Neuron (in vitro differentiated cells): Measurements from ENCODE around the gene XXYLT1.
"Not testable (repeated sequence)": the region's sequence is repeated elsewhere in the genome, so short reads cannot be mapped to it uniquely, and the experiment has no call there.

Source experiments
- H2AFZ ChIP-seq: one replicate; pipeline ENCODE4 v1.6.1; 2013; ENCODE audit warnings: low read depth, mild to moderate bottlenecking, inconsistent platforms, low read length, moderate library complexity
- H3K27me3 ChIP-seq: one replicate; pipeline ENCODE4 v1.6.1; 2013; ENCODE audit warnings: low read length; ENCODE audit not compliant: insufficient read depth
- H3K36me3 ChIP-seq: one replicate; pipeline ENCODE4 v1.6.1; 2013; ENCODE audit warnings: low read length; ENCODE audit not compliant: insufficient read depth
- H3K4me1 ChIP-seq: one replicate; pipeline ENCODE4 v1.6.1; 2013; ENCODE audit warnings: low read length; ENCODE audit not compliant: insufficient read depth
- H3K4me3 ChIP-seq: 2 replicates; pipeline ENCODE4 v1.5.1; 2013; ENCODE audit warnings: mild to moderate bottlenecking, low read length, moderate library complexity
- H3K9me3 ChIP-seq: one replicate; pipeline ENCODE4 v1.6.1; 2013; ENCODE audit warnings: low read length

Gene XXYLT1

DNA sequence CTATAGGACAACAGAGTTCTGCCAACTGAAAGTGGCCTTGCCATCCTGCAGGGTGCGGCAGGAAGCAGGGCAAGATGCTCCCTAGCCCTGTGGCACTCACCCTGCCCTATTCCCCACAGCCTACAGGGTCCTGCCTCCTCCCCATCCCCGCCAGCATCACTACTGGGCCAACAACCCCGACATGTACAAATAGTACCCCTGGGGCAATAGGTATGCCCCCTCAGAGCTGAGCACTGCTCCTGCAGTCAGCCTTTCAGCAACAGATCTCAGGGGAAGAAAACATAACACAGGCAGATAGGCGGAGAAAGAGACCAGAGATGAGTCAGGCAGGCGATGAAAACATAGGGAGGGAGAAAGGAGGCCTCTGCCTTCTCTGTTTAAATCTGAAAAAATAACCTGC lies 74.7 kb downstream of the XXYLT1 start:
- Histone ChIP-seq H3K9me3 (no peaks in the 10 kb centered on the region), H3K27me3 (no peaks in the 10 kb centered on the region), H2AFZ (no peak overlapping the region), H3K4me1 (peaks cover 30% of the 10 kb centered on the region), H3K36me3 (no peaks in the 10 kb centered on the region), H3K4me3 (no peak overlapping the region)

- Histone ChIP-seq H3K9me3 (no peaks in the 10 kb centered on the region), H3K4me3 (no peak overlapping the region), H2AFZ (no peak overlapping the region), H3K4me1 (peaks cover 30% of the 10 kb centered on the region), H3K36me3 (no peaks in the 10 kb centered on the region), H3K27me3 (no peaks in the 10 kb centered on the region)
These were observed 75.4 kb downstream of the XXYLT1 start for GRCh38 chr3:195195321-195196209.

- H3K27me3 ChIP-seq = no peaks in the 10 kb centered on the region
- no peaks in the 10 kb centered on the region for H3K9me3 ChIP-seq
- no peak overlapping the region for H3K4me3 ChIP-seq
- H3K4me1 ChIP-seq = peaks cover 30% of the 10 kb centered on the region
- H3K36me3 ChIP-seq = no peaks in the 10 kb centered on the region
- H2AFZ ChIP-seq = no peak overlapping the region
These were observed 76.3 kb downstream of the XXYLT1 start for GRCh38 chr3:195194559-195195206.

GRCh38 chr3:195191580-195191979 lies 79.4 kb downstream of the XXYLT1 start:
- H3K9me3 ChIP-seq = no peaks in the 10 kb centered on the region
- no peaks in the 10 kb centered on the region for H3K36me3 ChIP-seq
- H2AFZ ChIP-seq = no peak overlapping the region
- H3K4me1 ChIP-seq = peaks cover 39% of the 10 kb centered on the region
- no peak overlapping the region for H3K4me3 ChIP-seq
- H3K27me3 ChIP-seq = no peaks in the 10 kb centered on the region

- Histone ChIP-seq H2AFZ (no peak overlapping the region), H3K9me3 (no peaks in the 10 kb centered on the region), H3K4me1 (peaks cover 23% of the 10 kb centered on the region), H3K36me3 (no peaks in the 10 kb centered on the region), H3K27me3 (no peaks in the 10 kb centered on the region), H3K4me3 (no peak overlapping the region)
These were observed 81.1 kb downstream of the XXYLT1 start for GRCh38 chr3:195189821-195190220.

- no peaks in the 10 kb centered on the region for H3K36me3 ChIP-seq
- H3K4me1 ChIP-seq = peaks cover 21% of the 10 kb centered on the region
- H3K9me3 ChIP-seq = no peaks in the 10 kb centered on the region
- no peaks in the 10 kb centered on the region for H3K27me3 ChIP-seq
- no peak overlapping the region for H3K4me3 ChIP-seq
- H2AFZ ChIP-seq = no peak overlapping the region
These were observed 82.5 kb downstream of the XXYLT1 start for GRCh38 chr3:195188426-195188927.

DNA sequence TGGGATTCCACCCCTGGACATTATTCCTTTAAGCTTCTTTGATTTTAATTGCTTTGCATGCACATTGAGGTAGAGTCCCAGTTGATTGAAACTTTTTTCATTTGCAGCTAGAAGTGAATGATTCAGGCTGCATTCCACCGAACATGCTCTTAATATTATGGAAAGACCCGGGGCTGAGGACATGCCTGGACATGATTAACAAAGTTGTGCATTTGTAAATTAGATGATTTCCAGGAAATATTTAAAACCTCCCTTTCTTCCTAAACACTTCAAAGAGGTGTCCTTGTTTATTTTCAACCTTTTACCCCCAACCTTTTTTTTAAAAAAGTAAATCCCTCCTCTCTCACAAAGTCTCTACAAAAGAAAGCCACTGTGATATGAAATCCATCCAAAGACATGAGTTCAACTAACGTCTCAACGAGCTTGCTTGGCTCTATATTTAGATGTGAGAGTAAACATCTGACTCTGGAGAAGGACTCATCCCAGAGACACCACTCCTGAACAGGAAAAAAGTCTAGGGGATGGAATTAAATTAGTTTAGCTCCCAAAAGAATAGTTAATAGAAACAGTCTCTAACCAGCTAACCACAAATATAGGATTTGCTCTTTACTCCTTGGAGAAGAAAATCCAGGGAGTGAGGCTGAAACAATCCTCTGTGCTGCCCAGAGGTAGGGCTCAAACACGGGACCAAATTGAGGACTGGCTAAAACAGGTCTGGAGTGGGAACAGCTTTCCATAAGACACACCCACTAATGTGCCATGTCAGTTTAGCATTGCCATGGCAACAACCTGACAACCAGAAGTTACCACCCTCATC lies 83.1 kb downstream of the XXYLT1 start:
- H3K4me3 ChIP-seq = no peak overlapping the region
- H3K27me3 ChIP-seq = no peaks in the 10 kb centered on the region
- H3K4me1 ChIP-seq = peaks cover 26% of the 10 kb centered on the region
- H3K9me3 ChIP-seq = no peaks in the 10 kb centered on the region
- no peak overlapping the region for H2AFZ ChIP-seq
- H3K36me3 ChIP-seq = no peaks in the 10 kb centered on the region

- not testable (repeated sequence) for H3K36me3 ChIP-seq, H3K27me3 ChIP-seq, H3K4me3 ChIP-seq, H2AFZ ChIP-seq, H3K9me3 ChIP-seq
- H3K4me1 ChIP-seq = peaks cover 26% of the 10 kb centered on the region
These were observed 84.3 kb downstream of the XXYLT1 start for GRCh38 chr3:195186710-195187047.

GRCh38 chr3:195186041-195186709 lies 84.8 kb downstream of the XXYLT1 start:
- no peaks in the 10 kb centered on the region for H3K36me3 ChIP-seq
- no peak overlapping the region for H2AFZ ChIP-seq
- no peaks in the 10 kb centered on the region for H3K27me3 ChIP-seq
- no peaks in the 10 kb centered on the region for H3K9me3 ChIP-seq
- H3K4me3 ChIP-seq = no peak overlapping the region
- H3K4me1 ChIP-seq = peaks cover 26% of the 10 kb centered on the region

GRCh38 chr3:195185583-195185982 lies 85.4 kb downstream of the XXYLT1 start:
- Histone ChIP-seq H3K27me3 (no peaks in the 10 kb centered on the region), H3K4me3 (no peak overlapping the region), H3K9me3 (no peaks in the 10 kb centered on the region), H3K4me1 (peaks cover 26% of the 10 kb centered on the region), H2AFZ (no peak overlapping the region), H3K36me3 (no peaks in the 10 kb centered on the region)

- Histone ChIP-seq H3K27me3 (no peaks in the 10 kb centered on the region), H3K4me3 (no peak overlapping the region), H3K4me1 (peaks cover 26% of the 10 kb centered on the region), H3K9me3 (no peaks in the 10 kb centered on the region), H3K36me3 (no peaks in the 10 kb centered on the region), H2AFZ (no peak overlapping the region)
These were observed 86.1 kb downstream of the XXYLT1 start for GRCh38 chr3:195184716-195185421.

- H2AFZ ChIP-seq = no peak overlapping the region
- H3K4me1 ChIP-seq = peaks cover 19% of the 10 kb centered on the region
- no peaks in the 10 kb centered on the region for H3K27me3 ChIP-seq
- no peak overlapping the region for H3K4me3 ChIP-seq
- no peaks in the 10 kb centered on the region for H3K9me3 ChIP-seq
- no peaks in the 10 kb centered on the region for H3K36me3 ChIP-seq
These were observed 87.7 kb downstream of the XXYLT1 start for GRCh38 chr3:195183071-195183776.
